DND-41 (cell line): ENCODE measurements around the gene BCL7B.

Experiments used
- EZH2 ChIP-seq: IDR thresholded peaks from 3 replicates; pipeline ENCODE4 v1.6.1; 2012; ENCODE audit warnings: borderline replicate concordance, low read depth, mild to moderate bottlenecking, moderate library complexity, low read length, inconsistent platforms; ENCODE audit not compliant: severe bottlenecking
- TF ChIP-seq, protein P1 (sequence below): IDR thresholded peaks from 2 replicates; pipeline ENCODE4 v1.5.1; 2012; ENCODE audit warnings: borderline replicate concordance, low read length, moderate library complexity, mild to moderate bottlenecking; ENCODE audit not compliant: poor library complexity, severe bottlenecking; ENCODE audit errors: extremely low read depth

DNA sequence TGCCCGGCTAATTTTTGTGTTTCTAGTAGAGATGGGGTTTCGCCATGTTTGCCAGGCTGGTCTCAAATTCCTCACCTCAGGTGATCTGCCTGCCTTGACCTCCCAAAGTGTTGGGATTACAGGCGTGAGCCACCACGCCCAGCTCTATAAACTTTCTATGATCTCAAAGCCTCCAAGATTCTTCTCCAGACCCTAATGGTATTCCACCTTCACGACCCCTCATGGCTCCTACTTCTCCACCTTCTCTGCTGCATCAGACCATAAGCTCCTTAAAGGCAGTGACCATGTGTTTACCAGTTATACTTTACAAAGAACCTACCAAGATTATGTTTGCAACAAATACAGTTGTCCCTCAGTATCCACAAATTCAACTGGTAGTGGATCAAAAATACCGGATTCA lies 25.3 kb downstream of the BCL7B start:
- TF ChIP-seq, protein P1, sequence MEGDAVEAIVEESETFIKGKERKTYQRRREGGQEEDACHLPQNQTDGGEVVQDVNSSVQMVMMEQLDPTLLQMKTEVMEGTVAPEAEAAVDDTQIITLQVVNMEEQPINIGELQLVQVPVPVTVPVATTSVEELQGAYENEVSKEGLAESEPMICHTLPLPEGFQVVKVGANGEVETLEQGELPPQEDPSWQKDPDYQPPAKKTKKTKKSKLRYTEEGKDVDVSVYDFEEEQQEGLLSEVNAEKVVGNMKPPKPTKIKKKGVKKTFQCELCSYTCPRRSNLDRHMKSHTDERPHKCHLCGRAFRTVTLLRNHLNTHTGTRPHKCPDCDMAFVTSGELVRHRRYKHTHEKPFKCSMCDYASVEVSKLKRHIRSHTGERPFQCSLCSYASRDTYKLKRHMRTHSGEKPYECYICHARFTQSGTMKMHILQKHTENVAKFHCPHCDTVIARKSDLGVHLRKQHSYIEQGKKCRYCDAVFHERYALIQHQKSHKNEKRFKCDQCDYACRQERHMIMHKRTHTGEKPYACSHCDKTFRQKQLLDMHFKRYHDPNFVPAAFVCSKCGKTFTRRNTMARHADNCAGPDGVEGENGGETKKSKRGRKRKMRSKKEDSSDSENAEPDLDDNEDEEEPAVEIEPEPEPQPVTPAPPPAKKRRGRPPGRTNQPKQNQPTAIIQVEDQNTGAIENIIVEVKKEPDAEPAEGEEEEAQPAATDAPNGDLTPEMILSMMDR: no peak
- TF ChIP-seq EZH2: no peak
